ENCODE data around the gene PTCH1. TPM values are rescaled to one million over a fixed set of nuclear protein-coding genes. Genes with fewer than 3 reads are reported as not detected.
A peak's percentile ranks its signal among the peaks of the same experiment; 100 is the strongest.

The PTCH1 gene
- polyA plus RNA-seq, 1 of the 3 experiments (the other 2 are of a cell fraction), result 3.3 TPM

DNA sequence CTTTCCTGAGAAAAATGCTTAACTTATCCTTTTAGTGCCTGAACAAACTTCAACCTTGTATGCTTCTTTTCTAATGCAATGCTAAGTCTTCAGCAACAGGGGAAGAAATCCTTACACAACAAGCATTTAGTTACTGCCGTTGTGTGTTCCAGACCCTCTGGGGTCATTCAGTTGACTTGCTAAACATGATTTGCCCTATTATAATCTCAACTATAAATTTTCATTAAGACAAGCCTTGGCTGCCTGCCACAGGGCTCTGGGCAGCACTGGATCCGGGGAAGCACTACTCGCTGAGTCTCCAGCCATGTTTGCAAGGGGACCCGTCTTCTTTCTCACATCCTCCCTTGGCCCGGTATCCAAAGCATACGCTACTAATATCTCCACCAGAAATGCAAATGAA is 58.1 kb downstream of the PTCH1 start (continued):
- TF ChIP-seq, protein P1, sequence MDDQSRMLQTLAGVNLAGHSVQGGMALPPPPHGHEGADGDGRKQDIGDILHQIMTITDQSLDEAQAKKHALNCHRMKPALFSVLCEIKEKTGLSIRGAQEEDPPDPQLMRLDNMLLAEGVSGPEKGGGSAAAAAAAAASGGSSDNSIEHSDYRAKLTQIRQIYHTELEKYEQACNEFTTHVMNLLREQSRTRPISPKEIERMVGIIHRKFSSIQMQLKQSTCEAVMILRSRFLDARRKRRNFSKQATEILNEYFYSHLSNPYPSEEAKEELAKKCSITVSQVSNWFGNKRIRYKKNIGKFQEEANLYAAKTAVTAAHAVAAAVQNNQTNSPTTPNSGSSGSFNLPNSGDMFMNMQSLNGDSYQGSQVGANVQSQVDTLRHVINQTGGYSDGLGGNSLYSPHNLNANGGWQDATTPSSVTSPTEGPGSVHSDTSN (IDR thresholded peaks at IDR 0.05), result 0 out of 2 replicates have a peak, but pooled peaks have one; percentile 18
- no peak for TF ChIP-seq FOXM1 (IDR thresholded peaks at IDR 0.05; ENCODE audit: low read depth)
- no peak for TF ChIP-seq SMC3 (IDR thresholded peaks at IDR 0.05; ENCODE audit: low read depth, low read length)
- TF ChIP-seq TAF1 (IDR thresholded peaks at IDR 0.05; ENCODE audit: borderline replicate concordance, low read depth, low read length), result no peak
- TF ChIP-seq, protein P2, sequence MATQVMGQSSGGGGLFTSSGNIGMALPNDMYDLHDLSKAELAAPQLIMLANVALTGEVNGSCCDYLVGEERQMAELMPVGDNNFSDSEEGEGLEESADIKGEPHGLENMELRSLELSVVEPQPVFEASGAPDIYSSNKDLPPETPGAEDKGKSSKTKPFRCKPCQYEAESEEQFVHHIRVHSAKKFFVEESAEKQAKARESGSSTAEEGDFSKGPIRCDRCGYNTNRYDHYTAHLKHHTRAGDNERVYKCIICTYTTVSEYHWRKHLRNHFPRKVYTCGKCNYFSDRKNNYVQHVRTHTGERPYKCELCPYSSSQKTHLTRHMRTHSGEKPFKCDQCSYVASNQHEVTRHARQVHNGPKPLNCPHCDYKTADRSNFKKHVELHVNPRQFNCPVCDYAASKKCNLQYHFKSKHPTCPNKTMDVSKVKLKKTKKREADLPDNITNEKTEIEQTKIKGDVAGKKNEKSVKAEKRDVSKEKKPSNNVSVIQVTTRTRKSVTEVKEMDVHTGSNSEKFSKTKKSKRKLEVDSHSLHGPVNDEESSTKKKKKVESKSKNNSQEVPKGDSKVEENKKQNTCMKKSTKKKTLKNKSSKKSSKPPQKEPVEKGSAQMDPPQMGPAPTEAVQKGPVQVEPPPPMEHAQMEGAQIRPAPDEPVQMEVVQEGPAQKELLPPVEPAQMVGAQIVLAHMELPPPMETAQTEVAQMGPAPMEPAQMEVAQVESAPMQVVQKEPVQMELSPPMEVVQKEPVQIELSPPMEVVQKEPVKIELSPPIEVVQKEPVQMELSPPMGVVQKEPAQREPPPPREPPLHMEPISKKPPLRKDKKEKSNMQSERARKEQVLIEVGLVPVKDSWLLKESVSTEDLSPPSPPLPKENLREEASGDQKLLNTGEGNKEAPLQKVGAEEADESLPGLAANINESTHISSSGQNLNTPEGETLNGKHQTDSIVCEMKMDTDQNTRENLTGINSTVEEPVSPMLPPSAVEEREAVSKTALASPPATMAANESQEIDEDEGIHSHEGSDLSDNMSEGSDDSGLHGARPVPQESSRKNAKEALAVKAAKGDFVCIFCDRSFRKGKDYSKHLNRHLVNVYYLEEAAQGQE (IDR thresholded peaks at IDR 0.05; ENCODE audit: low read depth, low read length), result no peak

DNA sequence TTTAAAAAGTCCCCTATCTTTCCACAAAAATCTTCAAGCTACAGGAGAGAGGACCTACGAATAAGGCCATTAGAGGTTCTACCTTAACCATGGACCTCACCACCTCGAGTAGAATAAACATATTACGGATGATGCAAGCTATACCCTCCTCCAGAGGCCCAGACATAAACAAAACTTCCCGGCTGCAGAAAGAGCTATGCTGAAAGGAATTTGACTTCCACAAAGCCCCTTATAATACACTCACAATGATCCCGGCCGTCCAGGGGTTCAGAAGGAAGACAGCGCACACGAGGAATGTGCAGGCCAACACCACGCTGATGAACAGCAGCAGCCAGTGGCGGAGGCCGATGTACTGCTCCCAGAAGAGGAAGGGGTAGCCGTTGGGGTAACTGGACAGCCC is 59.0 kb downstream of the PTCH1 start:
- Histone ChIP-seq H3K4me2 (no peak overlapping the region), H3K27ac (ENCODE audit: low read depth in 2 of 2, low read length in 1 of 2) (no peak overlapping the region)
- no peak for TF ChIP-seq FOSL2 (IDR thresholded peaks at IDR 0.05; ENCODE audit: borderline replicate concordance, low read depth)
- TF ChIP-seq GABPA (IDR thresholded peaks at IDR 0.05; ENCODE audit: low read depth), result no peak
- no peak for TF ChIP-seq RCOR1 (IDR thresholded peaks at IDR 0.05; ENCODE audit: low read length)
- TF ChIP-seq TAF1 (IDR thresholded peaks at IDR 0.05; ENCODE audit: borderline replicate concordance, low read depth, low read length), result no peak

GRCh38 chr9:95455714-95456113 is 61.1 kb downstream of the PTCH1 start:
- H3K9me3 ChIP-seq, result no peaks in the 10 kb centered on the region

More for the DNA sequence above, 59.0 kb downstream of the PTCH1 start:
- no peaks in the 10 kb centered on the region for H4K20me1 ChIP-seq (ENCODE audit: insufficient read depth)
- H3K9me2 ChIP-seq, result no peaks in the 10 kb centered on the region
- H3K9me3 ChIP-seq, result no peaks in the 10 kb centered on the region
- H3K36me3 ChIP-seq (replicated peaks in 1 of 2; ENCODE audit: control insufficient read depth in 1 of 2, insufficient read depth in 2 of 2, low read length in 1 of 2), result peaks cover 10 to 52% of the 10 kb centered on the region in 2 experiments
- DNase-seq, result no peak
- POLR2A ChIA-PET, result no interaction called here
- no peak overlapping the region for H3K4me3 ChIP-seq (ENCODE audit: low read depth in 2 of 2, low read length in 1 of 2)
- H3K9ac ChIP-seq, result no peak overlapping the region
- 91% methylated on average over 11 of the region's 12 CpGs for WGBS (ENCODE audit: low lambda C conversion rate)
- CTCF ChIA-PET, result interaction anchor here (0.8 kb wide), 1 partner anchor 23 kb away, joined by 5 read pairs; no protein-coding TSS in a partner anchor
- peaks cover 9% of the 10 kb centered on the region for H3F3A ChIP-seq (replicated peaks; ENCODE audit: insufficient read depth)
- peaks cover 6 to 48% of the 10 kb centered on the region in 2 experiments; a peak in 2 of 4 replicates for H3K4me1 ChIP-seq (ENCODE audit: control insufficient read depth in 1 of 2, insufficient read depth in 2 of 2, low read depth in 1 of 2, low read length in 1 of 2)
- no peak overlapping the region for H2AFZ ChIP-seq (ENCODE audit: low read depth)
- no peaks in the 10 kb centered on the region for H3K79me2 ChIP-seq (ENCODE audit: insufficient read depth)
- no peaks in the 10 kb centered on the region for H3K27me3 ChIP-seq (ENCODE audit: insufficient read depth)

More at GRCh38 chr9:95455714-95456113, 61.1 kb downstream of the PTCH1 start:
- H3K27ac ChIP-seq (ENCODE audit: low read depth in 2 of 2, low read length in 1 of 2), result no peak overlapping the region
- H3K4me3 ChIP-seq (ENCODE audit: low read depth in 2 of 2, low read length in 1 of 2), result no peak overlapping the region
- no peak for DNase-seq
- CTCF ChIA-PET, result no interaction called here
- H3K36me3 ChIP-seq (replicated peaks in 1 of 2; ENCODE audit: control insufficient read depth in 1 of 2, insufficient read depth in 2 of 2, low read length in 1 of 2), result peaks cover 10 to 50% of the 10 kb centered on the region in 2 experiments
- no peaks in the 10 kb centered on the region for H3K79me2 ChIP-seq (ENCODE audit: insufficient read depth)
- no peaks in the 10 kb centered on the region for H3K9me2 ChIP-seq
- TF ChIP-seq FOXM1 (IDR thresholded peaks at IDR 0.05; ENCODE audit: low read depth), result no peak
- no peak for TF ChIP-seq SIN3A (IDR thresholded peaks at IDR 0.05; ENCODE audit: borderline replicate concordance, low read depth, low read length)
- no peak for TF ChIP-seq RFX5 (IDR thresholded peaks at IDR 0.05; ENCODE audit: low read length)
- TF ChIP-seq YY1 (IDR thresholded peaks at IDR 0.05; ENCODE audit: low read depth), result no peak
- no peak for TF ChIP-seq JUND (IDR thresholded peaks at IDR 0.05)
- TF ChIP-seq IRF3 (IDR thresholded peaks at IDR 0.05; ENCODE audit: low read depth, low read length), result no peak
- TF ChIP-seq FOSL2 (IDR thresholded peaks at IDR 0.05; ENCODE audit: borderline replicate concordance, low read depth), result no peak
- TF ChIP-seq NFIC (IDR thresholded peaks at IDR 0.05; ENCODE audit: borderline replicate concordance), result no peak
- H3K9ac ChIP-seq, result no peak overlapping the region
- H3K4me2 ChIP-seq, result no peak overlapping the region
- POLR2A ChIA-PET, result no interaction called here
- peaks cover 6 to 41% of the 10 kb centered on the region in 2 experiments; a peak in 2 of 4 replicates for H3K4me1 ChIP-seq (ENCODE audit: control insufficient read depth in 1 of 2, insufficient read depth in 2 of 2, low read depth in 1 of 2, low read length in 1 of 2)
- H3F3A ChIP-seq (replicated peaks; ENCODE audit: insufficient read depth), result peaks cover 9% of the 10 kb centered on the region
- H4K20me1 ChIP-seq (ENCODE audit: insufficient read depth), result no peaks in the 10 kb centered on the region
- H2AFZ ChIP-seq (ENCODE audit: low read depth), result no peak overlapping the region
- 96% methylated on average over 9 of the region's 9 CpGs for WGBS (ENCODE audit: low lambda C conversion rate)
- no peaks in the 10 kb centered on the region for H3K27me3 ChIP-seq (ENCODE audit: insufficient read depth)
